Duodenal mucosa (tissue), 2 donors: ENCODE data around the gene HSPA1B.
"Not testable (repeated sequence)": the region's sequence is repeated elsewhere in the genome, so short reads cannot be mapped to it uniquely, and the experiment has no call there.

ENCODE experiments used
- H3K27ac ChIP-seq: one replicate; pipeline ENCODE4 v1.7.0; 2013; ENCODE audit warnings: low read depth, low read length
- H3K27me3 ChIP-seq, 2 donors: one replicate each; pipeline ENCODE4 v1.7.0; 2013; ENCODE audit warnings: low read length in 2 of 2, control low read depth in 1 of 2; ENCODE audit not compliant: insufficient read depth in 2 of 2, control insufficient read depth in 1 of 2
- H3K36me3 ChIP-seq, 2 donors: one replicate each; pipeline ENCODE4 v1.7.0; 2013; ENCODE audit warnings: low read length in 2 of 2, control low read depth in 1 of 2; ENCODE audit not compliant: insufficient read depth in 2 of 2, control insufficient read depth in 1 of 2
- H3K4me1 ChIP-seq, 2 donors: one replicate each; pipeline ENCODE4 v1.7.0; 2013; ENCODE audit warnings: low read length in 2 of 2, control low read depth in 1 of 2; ENCODE audit not compliant: insufficient read depth in 2 of 2, control insufficient read depth in 1 of 2
- H3K4me3 ChIP-seq, 2 donors: one replicate each; pipeline ENCODE4 v1.7.0; 2013; ENCODE audit warnings: low read length in 2 of 2, low read depth in 1 of 2
- H3K9ac ChIP-seq, 2 donors: one replicate each; pipeline ENCODE4 v1.7.0; 2013; ENCODE audit warnings: low read length in 2 of 2, low read depth in 1 of 2
- H3K9me3 ChIP-seq, 2 donors: one replicate each; pipeline ENCODE4 v1.7.0; 2013; ENCODE audit warnings: low read length in 2 of 2, control low read depth in 1 of 2; ENCODE audit not compliant: control insufficient read depth in 1 of 2

Gene HSPA1B

GRCh38 chr6:31785475-31785874 lies 42.1 kb upstream of the HSPA1B start:
- H3K36me3 ChIP-seq = peaks cover 23 to 46% of the 10 kb centered on the region in 2 donors
- H3K4me1 ChIP-seq = no peaks in the 10 kb centered on the region
- no peak overlapping the region for H3K9ac ChIP-seq
- H3K4me3 ChIP-seq = no peak overlapping the region
- no peaks in the 10 kb centered on the region for H3K9me3 ChIP-seq
- no peak overlapping the region for H3K27ac ChIP-seq
- H3K27me3 ChIP-seq = no peaks in the 10 kb centered on the region

- Histone ChIP-seq H3K27ac (no peak overlapping the region), H3K4me1 (peaks cover 7 to 9% of the 10 kb centered on the region in 2 donors), H3K9ac (no peak overlapping the region), H3K36me3 (peaks cover 4 to 11% of the 10 kb centered on the region in 2 donors), H3K9me3 (no peaks in the 10 kb centered on the region), H3K27me3 (no peaks in the 10 kb centered on the region), H3K4me3 (no peak overlapping the region)
These were observed 36.0 kb upstream of the HSPA1B start for GRCh38 chr6:31791324-31792089.

GRCh38 chr6:31792090-31792374 lies 35.5 kb upstream of the HSPA1B start:
- Histone ChIP-seq H3K27me3 (no peaks in the 10 kb centered on the region), H3K36me3 (peaks cover 4 to 11% of the 10 kb centered on the region in 2 donors), H3K9me3 (no peaks in the 10 kb centered on the region), H3K27ac (no peak overlapping the region), H3K4me1 (peaks cover 7 to 9% of the 10 kb centered on the region in 2 donors), H3K9ac (no peak overlapping the region), H3K4me3 (no peak overlapping the region)

GRCh38 chr6:31792761-31793171 lies 34.8 kb upstream of the HSPA1B start:
- no peaks in the 10 kb centered on the region for H3K9me3 ChIP-seq
- H3K27me3 ChIP-seq = no peaks in the 10 kb centered on the region
- no peak overlapping the region for H3K9ac ChIP-seq
- H3K4me3 ChIP-seq = no peak overlapping the region
- H3K27ac ChIP-seq = no peak overlapping the region
- H3K4me1 ChIP-seq = peaks cover 7 to 9% of the 10 kb centered on the region in 2 donors
- H3K36me3 ChIP-seq = peaks cover 4 to 11% of the 10 kb centered on the region in 2 donors

GRCh38 chr6:31793927-31794245 lies 33.7 kb upstream of the HSPA1B start:
- not testable (repeated sequence) for H3K9me3 ChIP-seq, H3K27me3 ChIP-seq, H3K4me1 ChIP-seq, H3K27ac ChIP-seq
- peaks cover 4 to 13% of the 10 kb centered on the region in 2 donors for H3K36me3 ChIP-seq
- peak overlapping the region in 1 of 2 donors; percentile 97 for H3K9ac ChIP-seq
- H3K4me3 ChIP-seq = peak overlapping the region in 1 of 2 donors; percentile 97

GRCh38 chr6:31794294-31794865 lies 33.2 kb upstream of the HSPA1B start:
- H3K36me3 ChIP-seq = peaks cover 4 to 13% of the 10 kb centered on the region in 2 donors
- peak overlapping the region; percentile 97 to 99 for H3K9ac ChIP-seq
- H3K27ac ChIP-seq = peak overlapping the region; percentile 89
- H3K4me1 ChIP-seq = peaks cover 7 to 9% of the 10 kb centered on the region in 2 donors
- no peaks in the 10 kb centered on the region for H3K27me3 ChIP-seq
- H3K9me3 ChIP-seq = no peaks in the 10 kb centered on the region
- peak overlapping the region; percentile 96 to 97 for H3K4me3 ChIP-seq

GRCh38 chr6:31794866-31795615 lies 32.5 kb upstream of the HSPA1B start:
- peak overlapping the region; percentile 96 to 97 for H3K4me3 ChIP-seq
- H3K9ac ChIP-seq = peak overlapping the region; percentile 97 to 99
- H3K27ac ChIP-seq = peak overlapping the region; percentile 89
- peaks cover 7 to 9% of the 10 kb centered on the region in 2 donors for H3K4me1 ChIP-seq
- H3K9me3 ChIP-seq = no peaks in the 10 kb centered on the region
- H3K36me3 ChIP-seq = peaks cover 4 to 13% of the 10 kb centered on the region in 2 donors
- no peaks in the 10 kb centered on the region for H3K27me3 ChIP-seq

GRCh38 chr6:31795616-31796298 lies 31.8 kb upstream of the HSPA1B start, which contains the start of gene VARS1:
TSS of gene VARS1 (minus strand) at chr6:31795752. CDS start at chr6:31795217, 535 bp downstream.
- Histone ChIP-seq H3K9me3 (no peaks in the 10 kb centered on the region), H3K9ac (peak within 1 kb of the TSS; percentile 97 to 99), H3K36me3 (peaks cover 4 to 13% of the 10 kb centered on the region in 2 donors), H3K4me3 (peak within 1 kb of the TSS; percentile 96 to 97), H3K27ac (peak within 1 kb of the TSS; percentile 89), H3K4me1 (peaks cover 7 to 9% of the 10 kb centered on the region in 2 donors), H3K27me3 (no peaks in the 10 kb centered on the region)

- no peaks in the 10 kb centered on the region for H3K27me3 ChIP-seq
- no peak overlapping the region for H3K27ac ChIP-seq
- H3K4me1 ChIP-seq = peaks cover 7 to 9% of the 10 kb centered on the region in 2 donors
- peaks cover 4 to 6% of the 10 kb centered on the region in 2 donors for H3K36me3 ChIP-seq
- no peak overlapping the region for H3K4me3 ChIP-seq
- no peaks in the 10 kb centered on the region for H3K9me3 ChIP-seq
- no peak overlapping the region for H3K9ac ChIP-seq
These were observed 30.5 kb upstream of the HSPA1B start for GRCh38 chr6:31796993-31797385.
